IgD-negative memory B cell (primary cell): ENCODE measurements around the gene PHF12. TPM values are rescaled to one million over a fixed set of nuclear protein-coding genes. Genes with fewer than 3 reads are reported as not detected.
"Not testable (repeated sequence)": the region's sequence is repeated elsewhere in the genome, so short reads cannot be mapped to it uniquely, and the experiment has no call there.

Experiments used
- H3K27ac Mint-ChIP-seq, 3 donors: one replicate each; pipeline ENCODE4 v1.8.0; 2020 to 2022; ENCODE audit warnings: mild to moderate bottlenecking in 3 of 3, mixed read lengths in 3 of 3, moderate library complexity in 1 of 3
- H3K27me3 Mint-ChIP-seq: one replicate; pipeline ENCODE4 v1.8.0; 2021; ENCODE audit warnings: mixed read lengths
- H3K36me3 Mint-ChIP-seq: one replicate; pipeline ENCODE4 v1.8.0; 2020; ENCODE audit warnings: mild to moderate bottlenecking, mixed read lengths
- H3K4me1 Mint-ChIP-seq, 3 donors: one replicate each; pipeline ENCODE4 v1.8.0; 2020 to 2022; ENCODE audit warnings: mixed read lengths in 3 of 3, mild to moderate bottlenecking in 1 of 3
- H3K4me3 Mint-ChIP-seq, 4 donors: one replicate each; pipeline ENCODE4 v1.8.0; 2020 to 2022; ENCODE audit warnings: mild to moderate bottlenecking in 4 of 4, mixed read lengths in 4 of 4, moderate library complexity in 3 of 4
- H3K9me3 Mint-ChIP-seq, 3 donors: one replicate each; pipeline ENCODE4 v1.8.0; 2020 to 2021; ENCODE audit warnings: mixed read lengths in 3 of 3, mild to moderate bottlenecking in 1 of 3
- polyA plus RNA-seq: library from polyadenylated mRNA; unstranded; fragments of 300-500 nt; fragmentation: Illumina TruSeq; gene quantifications from one replicate; pipeline ENCODE4 v1.2.3, GENCODE V29; 2021

Gene PHF12
- polyA plus RNA-seq, 1 donor from 2014 or later: 11.6 TPM

DNA sequence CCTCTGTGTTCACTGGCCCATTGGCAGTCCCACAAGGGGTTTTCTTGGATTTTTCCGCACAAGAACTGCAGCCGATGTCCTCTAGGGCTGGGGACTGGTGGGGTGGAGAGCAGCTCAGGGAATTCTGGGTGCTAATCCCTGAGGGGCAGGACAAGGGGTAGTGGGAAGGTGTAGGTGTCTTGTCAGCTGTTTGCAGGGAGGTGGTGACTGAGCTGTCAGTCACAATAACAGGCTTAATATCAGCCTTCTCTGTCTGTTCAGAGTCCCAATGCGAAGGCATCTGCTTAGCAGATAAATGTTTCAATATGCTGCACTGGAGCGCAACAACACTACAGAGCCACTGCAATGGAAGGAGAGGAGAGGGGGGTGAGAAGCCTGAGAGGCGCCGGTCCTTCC, 38.4 kb downstream of the PHF12 start:
- Mint-ChIP-seq H3K27me3 (no peaks in the 10 kb centered on the region), H3K36me3 (peaks cover 2% of the 10 kb centered on the region), H3K4me1 (peaks cover 0 to 7% (median 0%) of the 10 kb centered on the region in 3 donors), H3K4me3 (no peak overlapping the region), H3K9me3 (no peaks in the 10 kb centered on the region), H3K27ac (peak overlapping the region in 1 of 3 donors; percentile 19)

- Mint-ChIP-seq H3K9me3 (no peaks in the 10 kb centered on the region), H3K27me3 (no peaks in the 10 kb centered on the region), H3K27ac (peak overlapping the region in 1 of 3 donors; percentile 19), H3K4me3 (no peak overlapping the region), H3K4me1 (peaks cover 0 to 7% (median 0%) of the 10 kb centered on the region in 3 donors), H3K36me3 (peaks cover 4% of the 10 kb centered on the region)
Measured at GRCh38 chr17:28912281-28912937, 38.9 kb downstream of the PHF12 start.

GRCh38 chr17:28911411-28912045, 39.8 kb downstream of the PHF12 start:
- no peak overlapping the region for H3K27ac Mint-ChIP-seq
- H3K36me3 Mint-ChIP-seq: peaks cover 4% of the 10 kb centered on the region
- no peaks in the 10 kb centered on the region for H3K27me3 Mint-ChIP-seq
- no peaks in the 10 kb centered on the region for H3K9me3 Mint-ChIP-seq
- H3K4me3 Mint-ChIP-seq: no peak overlapping the region
- peaks cover 0 to 4% (median 0%) of the 10 kb centered on the region in 3 donors for H3K4me1 Mint-ChIP-seq

GRCh38 chr17:28910534-28910933, 40.8 kb downstream of the PHF12 start:
- no peaks in the 10 kb centered on the region for H3K9me3 Mint-ChIP-seq
- H3K4me1 Mint-ChIP-seq: peaks cover 0 to 3% (median 0%) of the 10 kb centered on the region in 3 donors
- H3K27ac Mint-ChIP-seq: peak overlapping the region in 1 of 3 donors; percentile 35
- peaks cover 4% of the 10 kb centered on the region for H3K36me3 Mint-ChIP-seq
- no peak overlapping the region for H3K4me3 Mint-ChIP-seq
- no peaks in the 10 kb centered on the region for H3K27me3 Mint-ChIP-seq

- no peaks in the 10 kb centered on the region for H3K9me3 Mint-ChIP-seq
- no peak overlapping the region for H3K27ac Mint-ChIP-seq
- H3K4me1 Mint-ChIP-seq: peaks cover 0 to 6% (median 4%) of the 10 kb centered on the region in 3 donors
- H3K36me3 Mint-ChIP-seq: peaks cover 4% of the 10 kb centered on the region
- H3K27me3 Mint-ChIP-seq: no peaks in the 10 kb centered on the region
- no peak overlapping the region for H3K4me3 Mint-ChIP-seq
Measured at GRCh38 chr17:28908640-28909167, 42.6 kb downstream of the PHF12 start.

DNA sequence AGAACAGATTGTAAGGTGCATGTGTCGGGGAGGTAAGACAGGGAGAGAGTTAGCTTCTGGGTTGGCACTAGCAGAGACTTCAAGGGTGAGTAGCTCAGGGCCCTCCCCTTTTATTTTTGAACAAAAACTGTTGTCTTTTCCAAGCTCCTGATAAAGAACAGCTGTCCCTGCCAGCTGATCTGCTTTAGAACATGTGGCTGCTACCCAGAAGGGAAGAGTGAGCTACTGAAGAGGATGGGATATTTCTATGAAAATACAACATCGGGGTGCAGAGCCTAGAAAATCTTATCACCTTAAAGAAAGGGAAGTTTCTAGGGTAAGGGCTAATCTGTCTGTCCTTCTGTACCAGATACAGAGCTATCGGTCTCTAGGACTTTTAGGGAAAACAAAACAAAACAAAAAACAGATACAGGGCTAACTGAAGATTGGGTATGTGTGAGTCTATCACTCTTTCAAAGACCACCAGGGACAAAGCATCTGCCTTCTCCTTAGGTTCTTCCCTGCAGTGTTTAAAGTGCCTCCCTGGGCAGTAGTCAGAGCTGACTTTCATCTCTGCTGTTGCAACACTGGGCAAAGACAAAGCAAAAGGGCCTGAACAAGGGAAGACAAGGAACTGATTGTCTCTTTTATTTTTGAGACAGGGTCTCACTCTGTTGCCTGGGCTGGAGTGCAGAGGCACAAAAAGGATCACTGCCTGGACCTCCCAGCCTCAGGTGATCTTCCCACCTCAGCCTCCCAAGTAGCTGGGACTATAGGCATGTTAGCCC, 43.4 kb downstream of the PHF12 start:
- Mint-ChIP-seq H3K36me3 (peaks cover 4% of the 10 kb centered on the region), H3K4me1 (peaks cover 0 to 12% (median 4%) of the 10 kb centered on the region in 3 donors), H3K27me3 (no peaks in the 10 kb centered on the region), H3K27ac (no peak overlapping the region), H3K9me3 (no peaks in the 10 kb centered on the region), H3K4me3 (no peak overlapping the region)

- Mint-ChIP-seq H3K27ac (peak overlapping the region in 1 of 3 donors; percentile 34), H3K4me1 (peaks cover 3 to 14% (median 8%) of the 10 kb centered on the region in 3 donors), H3K9me3 (no peaks in the 10 kb centered on the region), H3K36me3 (peaks cover 4% of the 10 kb centered on the region), H3K27me3 (no peaks in the 10 kb centered on the region), H3K4me3 (peak overlapping the region in 1 of 4 donors; percentile 26)
Measured at GRCh38 chr17:28906706-28907438, 44.4 kb downstream of the PHF12 start.

GRCh38 chr17:28906276-28906675, 45.0 kb downstream of the PHF12 start:
- no peak overlapping the region for H3K4me3 Mint-ChIP-seq
- peaks cover 4% of the 10 kb centered on the region for H3K36me3 Mint-ChIP-seq
- peaks cover 7 to 19% (median 12%) of the 10 kb centered on the region in 3 donors for H3K4me1 Mint-ChIP-seq
- H3K9me3 Mint-ChIP-seq: no peaks in the 10 kb centered on the region
- H3K27ac Mint-ChIP-seq: no peak overlapping the region
- H3K27me3 Mint-ChIP-seq: no peaks in the 10 kb centered on the region

DNA sequence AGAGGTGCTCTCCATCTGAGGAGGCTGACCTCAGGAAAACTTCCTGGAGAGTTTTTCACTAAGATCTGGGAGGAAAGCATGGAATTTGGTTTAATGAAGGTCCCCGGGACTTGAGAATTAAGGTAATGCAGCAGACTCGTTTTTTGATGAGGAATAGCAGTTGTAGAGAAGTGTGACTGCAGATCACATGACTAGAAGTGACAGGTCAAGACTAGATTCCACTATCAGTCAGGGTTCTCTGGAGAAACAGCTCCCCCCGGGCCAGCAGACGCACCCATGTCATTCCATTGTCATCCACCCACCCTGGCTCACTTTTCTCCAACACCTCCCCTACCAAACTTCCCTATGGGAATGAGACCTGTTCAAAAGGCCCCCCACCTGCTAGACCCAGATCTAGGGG, 46.5 kb downstream of the PHF12 start:
- peak overlapping the region in 2 of 3 donors; percentile 7 to 48 for H3K27ac Mint-ChIP-seq

GRCh38 chr17:28903546-28903841, 47.8 kb downstream of the PHF12 start:
- peak overlapping the region in 2 of 3 donors; percentile 61 to 88 for H3K27ac Mint-ChIP-seq
- not testable (repeated sequence) for H3K36me3 Mint-ChIP-seq

More for the DNA sequence above, 46.5 kb downstream of the PHF12 start:
- H3K27me3 Mint-ChIP-seq: no peaks in the 10 kb centered on the region
- no peaks in the 10 kb centered on the region for H3K9me3 Mint-ChIP-seq
- peaks cover 4% of the 10 kb centered on the region for H3K36me3 Mint-ChIP-seq
- H3K4me1 Mint-ChIP-seq: peaks cover 12 to 20% (median 14%) of the 10 kb centered on the region in 3 donors
- peak overlapping the region in 1 of 4 donors; percentile 12 for H3K4me3 Mint-ChIP-seq

GRCh38 chr17:28902819-28903545, 48.3 kb downstream of the PHF12 start, which contains the start of gene DHRS13:
Gene DHRS13 (minus strand): TSS chr17:28903079. CDS start chr17:28902944, 135 bp downstream.
- peak within 1 kb of the TSS; percentile 61 to 88 (median 83) for H3K27ac Mint-ChIP-seq
- no peaks in the 10 kb centered on the region for H3K27me3 Mint-ChIP-seq
- peak within 1 kb of the TSS; percentile 74 to 92 (median 88) for H3K4me3 Mint-ChIP-seq
- peaks cover 1% of the 10 kb centered on the region for H3K36me3 Mint-ChIP-seq
- peaks cover 12 to 25% (median 21%) of the 10 kb centered on the region in 3 donors for H3K4me1 Mint-ChIP-seq
- H3K9me3 Mint-ChIP-seq: no peaks in the 10 kb centered on the region

More at GRCh38 chr17:28903546-28903841, 47.8 kb downstream of the PHF12 start:
- H3K9me3 Mint-ChIP-seq, H3K27me3 Mint-ChIP-seq: not testable (repeated sequence)
- Mint-ChIP-seq H3K4me1 (peaks cover 12 to 23% (median 20%) of the 10 kb centered on the region in 3 donors), H3K4me3 (peak overlapping the region in 2 of 4 donors; percentile 70 to 74)

DNA sequence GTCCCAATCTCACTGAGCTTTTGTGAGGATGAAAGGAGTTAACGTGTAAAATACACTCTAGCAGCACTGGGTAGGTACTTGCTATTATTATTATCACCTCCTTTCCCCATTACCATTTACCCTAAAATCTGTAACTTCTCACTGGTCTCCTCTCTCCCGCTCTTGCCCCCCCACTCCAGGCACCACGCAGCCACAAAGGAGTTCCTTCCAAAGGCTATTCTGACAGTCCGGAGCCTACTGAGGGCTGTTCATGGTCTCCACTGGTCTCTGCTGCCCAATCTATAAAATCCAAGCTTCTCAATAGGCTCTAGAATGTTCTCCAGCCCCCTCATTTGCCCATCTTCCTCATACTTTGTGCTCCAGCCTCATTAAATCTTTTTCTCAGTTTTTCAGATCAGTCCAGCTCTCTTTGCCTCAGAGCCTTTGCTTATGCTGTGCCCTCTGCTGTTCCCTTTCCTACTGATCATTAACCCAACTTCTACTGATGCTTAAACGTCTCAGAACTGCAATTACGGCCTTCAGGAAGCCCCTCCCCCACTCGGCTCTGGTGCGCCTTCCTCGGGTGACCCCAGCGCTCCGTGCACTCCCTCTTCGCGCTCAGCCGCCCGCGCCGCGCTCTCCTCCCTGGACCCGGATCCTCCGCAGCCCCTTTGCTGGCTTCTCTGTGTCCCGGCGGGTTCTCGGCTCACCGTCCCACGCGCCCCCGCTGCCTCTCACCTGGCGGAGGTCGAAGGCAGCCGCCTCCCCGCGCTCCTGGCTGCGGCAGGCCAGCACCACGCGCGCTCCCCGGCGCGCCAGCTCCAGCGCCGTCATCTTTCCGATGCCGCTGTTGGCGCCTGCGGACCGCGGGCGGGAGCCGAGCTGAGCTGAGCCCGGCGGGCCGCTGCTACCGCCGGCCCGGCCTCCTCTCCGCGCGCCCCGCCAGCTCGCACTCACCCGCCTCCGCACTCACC, 49.2 kb downstream of the PHF12 start:
- no peaks in the 10 kb centered on the region for H3K27me3 Mint-ChIP-seq
- H3K9me3 Mint-ChIP-seq: no peaks in the 10 kb centered on the region
- peak overlapping the region; percentile 74 to 92 (median 88) for H3K4me3 Mint-ChIP-seq
- no peaks in the 10 kb centered on the region for H3K36me3 Mint-ChIP-seq
- peaks cover 12 to 29% (median 25%) of the 10 kb centered on the region in 3 donors for H3K4me1 Mint-ChIP-seq
- peak overlapping the region; percentile 61 to 87 (median 83) for H3K27ac Mint-ChIP-seq
